Peyer's patch (tissue), 4 donors: ENCODE results near the gene RNF31.

Experiments
- CTCF ChIP-seq, 6 experiments: fragments of 450-650 bp in 4 of 6; fragments of 200-600 bp in 2 of 6; sonication (generic) in 1 of 6; IDR thresholded peaks; one replicate each; pipeline ENCODE4 v1.5.1; 2017 to 2019; ENCODE audit warnings: antibody characterized with exemption in 6 of 6, mild to moderate bottlenecking in 3 of 6, moderate library complexity in 1 of 6
- POLR2A ChIP-seq, 2 donors: fragments of 450-650 bp; IDR thresholded peaks; one replicate each; pipeline ENCODE4 v1.5.1; 2017; ENCODE audit warnings: antibody characterized with exemption in 2 of 2, mild to moderate bottlenecking in 2 of 2, moderate library complexity in 2 of 2

GRCh38 chr14:24143511-24143910, 3.8 kb upstream of the RNF31 start:
- TF ChIP-seq CTCF (IDR thresholded peaks at IDR 0.05) (no peak), POLR2A (IDR thresholded peaks at IDR 0.05) (no peak)
